ENCODE data around the gene PRUNE2. TPM values are rescaled to one million over a fixed set of nuclear protein-coding genes. Genes with fewer than 3 reads are reported as not detected.

Gene PRUNE2
- total RNA-seq, 1 experiment from 2014 or later: 0.59 TPM

DNA sequence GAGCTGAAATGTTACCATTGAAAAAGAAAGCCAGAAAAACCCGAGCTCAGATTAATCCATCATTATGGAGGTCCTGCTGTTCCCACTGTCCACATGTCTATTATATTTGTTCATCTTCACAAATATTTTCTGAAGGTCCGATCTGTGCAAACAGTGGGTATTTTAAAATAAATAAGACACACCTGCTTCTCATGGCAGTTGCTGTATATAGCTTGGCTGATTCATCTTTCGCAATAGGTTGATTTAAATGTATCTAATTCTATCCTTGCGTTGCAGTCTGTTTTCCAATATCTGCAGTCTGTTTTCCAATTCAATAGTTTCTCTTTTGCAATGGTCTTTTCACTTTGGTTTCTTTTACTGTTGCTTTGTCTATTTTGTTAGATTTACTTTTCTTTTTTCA is 229.1 kb downstream of the PRUNE2 start:
- Histone ChIP-seq H3K36me3 (ENCODE audit: control insufficient read depth in 1 of 2, insufficient read depth in 2 of 2, low read length in 2 of 2) (no peaks in the 10 kb centered on the region), H3K9me3 (ENCODE audit: control insufficient read depth in 1 of 2, insufficient read depth in 1 of 2, low read depth in 1 of 2, low read length in 2 of 2) (no peaks in the 10 kb centered on the region), H4K20me1 (ENCODE audit: insufficient read depth) (no peaks in the 10 kb centered on the region), H3K4me1 (ENCODE audit: control insufficient read depth in 1 of 2, insufficient read depth in 2 of 2, low read length in 2 of 2) (no peaks in the 10 kb centered on the region), H3K27me3 (ENCODE audit: insufficient read depth, low read length) (no peaks in the 10 kb centered on the region), H2AFZ (ENCODE audit: low read depth, low read length, poor library complexity, severe bottlenecking) (no peak overlapping the region), H3K79me2 (ENCODE audit: insufficient read depth, low read length) (no peaks in the 10 kb centered on the region), H3K9ac (ENCODE audit: low read length) (no peak overlapping the region), H3K4me3 (replicated peaks in 1 of 2; ENCODE audit: low read depth in 1 of 2, low read length in 2 of 2) (no peak overlapping the region), H3K4me2 (ENCODE audit: low read length) (no peak overlapping the region), H3K27ac (ENCODE audit: low read depth, low read length) (no peak overlapping the region), H3K9me2 (ENCODE audit: insufficient read depth) (no peaks in the 10 kb centered on the region)
- ATAC-seq (no peak), DNase-seq (ENCODE audit: low read depth, low spot score) (no peak)
- intact Hi-C loops (cut with micrococcal nuclease): no loop called here
- ChIA-PET POLR2A (no interaction called here), RAD21 (ENCODE audit: low non-redundant PET in 1 of 2, low total read pairs in 2 of 2, uncharacterized antibody in 2 of 2, unreplicated experiment in 2 of 2) (no interaction called here), CTCF (no interaction called here)
- BruUV-seq (replicated peaks): no TSS peak
- TF ChIP-seq ELF1 (IDR thresholded peaks at IDR 0.05; ENCODE audit: borderline replicate concordance, low read depth) (no peak), EZH2phosphoT487 (IDR thresholded peaks at IDR 0.05; ENCODE audit: borderline replicate concordance) (no peak), SP1 (IDR thresholded peaks at IDR 0.05; ENCODE audit: low read depth) (no peak), RAD21 (IDR thresholded peaks at IDR 0.05; ENCODE audit: low read depth) (no peak), CBX3 (IDR thresholded peaks at IDR 0.05; ENCODE audit: low read depth) (no peak), JUND (IDR thresholded peaks at IDR 0.05) (no peak), EGR1 (IDR thresholded peaks at IDR 0.05; ENCODE audit: low read depth) (no peak), EZH2 (IDR thresholded peaks at IDR 0.05) (no peak), POLR2AphosphoS5 (IDR thresholded peaks at IDR 0.05; ENCODE audit: low read depth, low read length) (no peak), FOSL1 (IDR thresholded peaks at IDR 0.05; ENCODE audit: low read depth) (no peak), CEBPB (IDR thresholded peaks at IDR 0.05; ENCODE audit: low read depth) (no peak), TCF7L2 (IDR thresholded peaks at IDR 0.05; ENCODE audit: borderline replicate concordance, extremely low read depth, insufficient read depth, insufficient read length) (no peak)
- TF ChIP-seq, protein P1, sequence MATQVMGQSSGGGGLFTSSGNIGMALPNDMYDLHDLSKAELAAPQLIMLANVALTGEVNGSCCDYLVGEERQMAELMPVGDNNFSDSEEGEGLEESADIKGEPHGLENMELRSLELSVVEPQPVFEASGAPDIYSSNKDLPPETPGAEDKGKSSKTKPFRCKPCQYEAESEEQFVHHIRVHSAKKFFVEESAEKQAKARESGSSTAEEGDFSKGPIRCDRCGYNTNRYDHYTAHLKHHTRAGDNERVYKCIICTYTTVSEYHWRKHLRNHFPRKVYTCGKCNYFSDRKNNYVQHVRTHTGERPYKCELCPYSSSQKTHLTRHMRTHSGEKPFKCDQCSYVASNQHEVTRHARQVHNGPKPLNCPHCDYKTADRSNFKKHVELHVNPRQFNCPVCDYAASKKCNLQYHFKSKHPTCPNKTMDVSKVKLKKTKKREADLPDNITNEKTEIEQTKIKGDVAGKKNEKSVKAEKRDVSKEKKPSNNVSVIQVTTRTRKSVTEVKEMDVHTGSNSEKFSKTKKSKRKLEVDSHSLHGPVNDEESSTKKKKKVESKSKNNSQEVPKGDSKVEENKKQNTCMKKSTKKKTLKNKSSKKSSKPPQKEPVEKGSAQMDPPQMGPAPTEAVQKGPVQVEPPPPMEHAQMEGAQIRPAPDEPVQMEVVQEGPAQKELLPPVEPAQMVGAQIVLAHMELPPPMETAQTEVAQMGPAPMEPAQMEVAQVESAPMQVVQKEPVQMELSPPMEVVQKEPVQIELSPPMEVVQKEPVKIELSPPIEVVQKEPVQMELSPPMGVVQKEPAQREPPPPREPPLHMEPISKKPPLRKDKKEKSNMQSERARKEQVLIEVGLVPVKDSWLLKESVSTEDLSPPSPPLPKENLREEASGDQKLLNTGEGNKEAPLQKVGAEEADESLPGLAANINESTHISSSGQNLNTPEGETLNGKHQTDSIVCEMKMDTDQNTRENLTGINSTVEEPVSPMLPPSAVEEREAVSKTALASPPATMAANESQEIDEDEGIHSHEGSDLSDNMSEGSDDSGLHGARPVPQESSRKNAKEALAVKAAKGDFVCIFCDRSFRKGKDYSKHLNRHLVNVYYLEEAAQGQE (IDR thresholded peaks at IDR 0.05; ENCODE audit: low read depth): no peak
- TF ChIP-seq, protein P2, sequence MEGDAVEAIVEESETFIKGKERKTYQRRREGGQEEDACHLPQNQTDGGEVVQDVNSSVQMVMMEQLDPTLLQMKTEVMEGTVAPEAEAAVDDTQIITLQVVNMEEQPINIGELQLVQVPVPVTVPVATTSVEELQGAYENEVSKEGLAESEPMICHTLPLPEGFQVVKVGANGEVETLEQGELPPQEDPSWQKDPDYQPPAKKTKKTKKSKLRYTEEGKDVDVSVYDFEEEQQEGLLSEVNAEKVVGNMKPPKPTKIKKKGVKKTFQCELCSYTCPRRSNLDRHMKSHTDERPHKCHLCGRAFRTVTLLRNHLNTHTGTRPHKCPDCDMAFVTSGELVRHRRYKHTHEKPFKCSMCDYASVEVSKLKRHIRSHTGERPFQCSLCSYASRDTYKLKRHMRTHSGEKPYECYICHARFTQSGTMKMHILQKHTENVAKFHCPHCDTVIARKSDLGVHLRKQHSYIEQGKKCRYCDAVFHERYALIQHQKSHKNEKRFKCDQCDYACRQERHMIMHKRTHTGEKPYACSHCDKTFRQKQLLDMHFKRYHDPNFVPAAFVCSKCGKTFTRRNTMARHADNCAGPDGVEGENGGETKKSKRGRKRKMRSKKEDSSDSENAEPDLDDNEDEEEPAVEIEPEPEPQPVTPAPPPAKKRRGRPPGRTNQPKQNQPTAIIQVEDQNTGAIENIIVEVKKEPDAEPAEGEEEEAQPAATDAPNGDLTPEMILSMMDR (IDR thresholded peaks at IDR 0.05 in 2 of 3, conservative IDR thresholded peaks at IDR 0.05 in 1 of 3; ENCODE audit: borderline replicate concordance in 1 of 3, insufficient read depth in 1 of 3, low read depth in 2 of 3, low read length in 2 of 3): no peak
- TF ChIP-seq, protein P3, sequence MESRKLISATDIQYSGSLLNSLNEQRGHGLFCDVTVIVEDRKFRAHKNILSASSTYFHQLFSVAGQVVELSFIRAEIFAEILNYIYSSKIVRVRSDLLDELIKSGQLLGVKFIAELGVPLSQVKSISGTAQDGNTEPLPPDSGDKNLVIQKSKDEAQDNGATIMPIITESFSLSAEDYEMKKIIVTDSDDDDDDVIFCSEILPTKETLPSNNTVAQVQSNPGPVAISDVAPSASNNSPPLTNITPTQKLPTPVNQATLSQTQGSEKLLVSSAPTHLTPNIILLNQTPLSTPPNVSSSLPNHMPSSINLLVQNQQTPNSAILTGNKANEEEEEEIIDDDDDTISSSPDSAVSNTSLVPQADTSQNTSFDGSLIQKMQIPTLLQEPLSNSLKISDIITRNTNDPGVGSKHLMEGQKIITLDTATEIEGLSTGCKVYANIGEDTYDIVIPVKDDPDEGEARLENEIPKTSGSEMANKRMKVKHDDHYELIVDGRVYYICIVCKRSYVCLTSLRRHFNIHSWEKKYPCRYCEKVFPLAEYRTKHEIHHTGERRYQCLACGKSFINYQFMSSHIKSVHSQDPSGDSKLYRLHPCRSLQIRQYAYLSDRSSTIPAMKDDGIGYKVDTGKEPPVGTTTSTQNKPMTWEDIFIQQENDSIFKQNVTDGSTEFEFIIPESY (IDR thresholded peaks at IDR 0.05; ENCODE audit: extremely low read depth, insufficient replicate concordance, low read length): no peak

All from HCT116 (cell line).